ENCODE measurements around the gene LILRA5.
"Not testable (repeated sequence)": the region's sequence is repeated elsewhere in the genome, so short reads cannot be mapped to it uniquely, and the experiment has no call there.

Gene LILRA5

GRCh38 chr19:54333586-54334298, 20.8 kb upstream of the LILRA5 start:
- DNase-seq = no peak

- DNase-seq = no peak
Measured at GRCh38 chr19:54332149-54332548, 19.2 kb upstream of the LILRA5 start.

GRCh38 chr19:54331626-54332025, 18.7 kb upstream of the LILRA5 start:
- DNase-seq = no peak

GRCh38 chr19:54329476-54330165, 16.7 kb upstream of the LILRA5 start:
- no peak for DNase-seq

GRCh38 chr19:54328781-54329180, 15.8 kb upstream of the LILRA5 start:
- DNase-seq = not testable (repeated sequence)

GRCh38 chr19:54325631-54326030, 12.7 kb upstream of the LILRA5 start:
- no peak for DNase-seq

GRCh38 chr19:54325194-54325621, 12.2 kb upstream of the LILRA5 start:
- DNase-seq = peak; percentile 34

GRCh38 chr19:54324071-54324470, 11.1 kb upstream of the LILRA5 start:
- no peak for DNase-seq

GRCh38 chr19:54322934-54323333, 10.0 kb upstream of the LILRA5 start:
- DNase-seq = not testable (repeated sequence)

- DNase-seq = not testable (repeated sequence)
Measured at GRCh38 chr19:54322295-54322694, 9.3 kb upstream of the LILRA5 start.

- no peak for DNase-seq
Measured at GRCh38 chr19:54319892-54320670, 7.1 kb upstream of the LILRA5 start.

- DNase-seq = no peak
Measured at GRCh38 chr19:54319049-54319448, 6.1 kb upstream of the LILRA5 start.

GRCh38 chr19:54317965-54318240, 4.9 kb upstream of the LILRA5 start:
- DNase-seq = no peak

GRCh38 chr19:54317108-54317964, 4.4 kb upstream of the LILRA5 start:
- no peak for DNase-seq

- DNase-seq = no peak
Measured at GRCh38 chr19:54316746-54317107, 3.8 kb upstream of the LILRA5 start.

GRCh38 chr19:54315956-54316355, 3.0 kb upstream of the LILRA5 start:
- no peak for DNase-seq

- DNase-seq = no peak
Measured at GRCh38 chr19:54312011-54312410, 955 bp downstream of the LILRA5 start.

GRCh38 chr19:54311486-54311885, 1.5 kb downstream of the LILRA5 start:
- DNase-seq = no peak

GRCh38 chr19:54310543-54310942, 2.4 kb downstream of the LILRA5 start:
- no peak for DNase-seq

- DNase-seq = no peak
Measured at GRCh38 chr19:54309811-54310210, 3.2 kb downstream of the LILRA5 start.

GRCh38 chr19:54307389-54308020, 5.5 kb downstream of the LILRA5 start:
- no peak for DNase-seq

GRCh38 chr19:54305141-54305540, 7.8 kb downstream of the LILRA5 start:
- no peak for DNase-seq

- no peak for DNase-seq
Measured at GRCh38 chr19:54302257-54302656, 10.7 kb downstream of the LILRA5 start.
